Cardiac fibroblast (primary cell): Measurements from ENCODE around the gene CPAMD8.

Experiments
- DNase-seq, 2 donors: peaks; one replicate each; pipeline versions ENCODE4 v3.0.0 to v3.0.0-alpha.2; 2010; ENCODE audit warnings: low read depth in 2 of 2
- H3K4me3 ChIP-seq, 2 donors: replicated peaks in 1 of 2; 1 replicate in 1 of 2; 2 replicates in 1 of 2; pipeline ENCODE4 v1.5.1; 2011; ENCODE audit warnings: low read depth in 2 of 2, low read length in 2 of 2, mild to moderate bottlenecking in 2 of 2, moderate library complexity in 1 of 2
- TF ChIP-seq, protein P1 (sequence below): IDR thresholded peaks from one replicate; pipeline ENCODE4 v1.5.1; 2011; ENCODE audit warnings: low read depth, mild to moderate bottlenecking, low read length, inconsistent platforms

Gene CPAMD8

GRCh38 chr19:17026706-17027534, at the start of gene CPAMD8:
Gene CPAMD8, minus strand, starts transcription at chr19:17026810. Its CDS starts 168 bp downstream, at chr19:17026642.
- H3K4me3 ChIP-seq, result no peak within 1 kb of the TSS
- TF ChIP-seq, protein P1, sequence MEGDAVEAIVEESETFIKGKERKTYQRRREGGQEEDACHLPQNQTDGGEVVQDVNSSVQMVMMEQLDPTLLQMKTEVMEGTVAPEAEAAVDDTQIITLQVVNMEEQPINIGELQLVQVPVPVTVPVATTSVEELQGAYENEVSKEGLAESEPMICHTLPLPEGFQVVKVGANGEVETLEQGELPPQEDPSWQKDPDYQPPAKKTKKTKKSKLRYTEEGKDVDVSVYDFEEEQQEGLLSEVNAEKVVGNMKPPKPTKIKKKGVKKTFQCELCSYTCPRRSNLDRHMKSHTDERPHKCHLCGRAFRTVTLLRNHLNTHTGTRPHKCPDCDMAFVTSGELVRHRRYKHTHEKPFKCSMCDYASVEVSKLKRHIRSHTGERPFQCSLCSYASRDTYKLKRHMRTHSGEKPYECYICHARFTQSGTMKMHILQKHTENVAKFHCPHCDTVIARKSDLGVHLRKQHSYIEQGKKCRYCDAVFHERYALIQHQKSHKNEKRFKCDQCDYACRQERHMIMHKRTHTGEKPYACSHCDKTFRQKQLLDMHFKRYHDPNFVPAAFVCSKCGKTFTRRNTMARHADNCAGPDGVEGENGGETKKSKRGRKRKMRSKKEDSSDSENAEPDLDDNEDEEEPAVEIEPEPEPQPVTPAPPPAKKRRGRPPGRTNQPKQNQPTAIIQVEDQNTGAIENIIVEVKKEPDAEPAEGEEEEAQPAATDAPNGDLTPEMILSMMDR, result no peak
- no peak for DNase-seq

GRCh38 chr19:17075864-17076542, 49.4 kb upstream of the CPAMD8 start:
- TF ChIP-seq, protein P1, result no peak
- DNase-seq, result peak in 1 of 2 donors; percentile 28
- peak overlapping the region; percentile 93 to 97 for H3K4me3 ChIP-seq

GRCh38 chr19:17075035-17075863, 48.6 kb upstream of the CPAMD8 start, which contains the start of the genes HAUS8 and MYO9B:
Gene HAUS8, minus strand, starts transcription at chr19:17075452. Its CDS starts 30 bp downstream, at chr19:17075422.
Gene MYO9B, plus strand, starts transcription at chr19:17075777. Its CDS starts 25,941 bp downstream, at chr19:17101718.
- peak; percentile 100 for DNase-seq
- H3K4me3 ChIP-seq, result peak within 1 kb of the TSS; percentile 93 to 97
- TF ChIP-seq, protein P1, result no peak

DNA sequence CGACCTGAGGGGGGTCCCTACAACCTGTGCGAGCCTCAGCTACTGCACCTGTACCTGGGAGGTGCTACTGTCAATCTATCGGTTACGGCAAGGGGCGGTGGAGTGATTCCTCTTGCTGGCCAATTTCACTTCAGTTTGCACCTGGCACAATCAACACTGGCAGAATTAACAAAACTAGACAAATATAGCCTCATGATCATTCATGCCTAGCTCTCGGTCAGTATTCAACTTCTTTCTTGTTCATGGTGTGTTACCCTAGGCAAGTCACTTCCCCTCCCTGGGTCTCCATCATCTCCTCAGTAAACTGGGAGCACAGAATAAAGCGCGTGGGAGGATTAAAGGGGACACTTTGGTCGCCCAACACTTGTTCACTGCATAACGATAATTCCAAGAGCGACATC, 48.0 kb upstream of the CPAMD8 start:
- peak overlapping the region; percentile 73 to 88 for H3K4me3 ChIP-seq
- TF ChIP-seq, protein P1, result no peak
- DNase-seq, result no peak

DNA sequence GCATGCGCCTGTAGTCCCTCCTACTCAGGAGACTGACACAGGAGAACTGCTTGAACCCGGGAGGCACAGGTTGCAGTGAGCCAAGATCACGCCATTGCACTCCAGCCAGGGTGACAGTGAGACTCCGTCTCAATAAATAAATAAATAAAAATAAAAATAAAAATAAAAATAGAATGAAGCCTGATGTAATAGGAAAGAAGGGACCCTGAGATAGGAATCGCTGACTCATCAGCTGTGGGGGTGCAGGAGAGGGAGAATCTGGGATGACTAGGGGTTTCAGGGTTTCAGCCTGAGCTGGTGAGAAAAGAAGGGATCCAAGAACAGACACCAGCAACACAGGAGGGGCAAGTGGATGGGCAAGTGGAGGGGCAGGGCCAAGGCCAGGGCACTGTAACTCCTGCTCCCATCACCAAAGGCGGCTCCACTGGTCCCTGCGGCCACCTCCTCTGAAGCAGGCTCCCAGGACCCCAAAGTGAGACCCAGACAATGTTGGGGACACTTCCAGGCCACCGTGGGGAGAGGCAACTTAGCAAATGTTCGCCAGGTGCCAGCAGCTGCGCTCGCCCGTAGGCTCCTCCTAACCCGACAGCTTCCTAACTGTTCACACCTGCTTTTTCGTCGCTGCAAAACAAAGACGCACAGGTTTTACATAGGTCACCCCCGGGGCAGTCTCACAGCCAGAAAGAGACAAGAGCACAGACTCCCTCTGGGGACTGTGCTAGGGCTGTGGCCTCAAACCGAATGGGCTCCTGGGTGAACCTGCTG, 47.4 kb upstream of the CPAMD8 start:
- no peak for DNase-seq
- TF ChIP-seq, protein P1, result no peak
- peak overlapping the region; percentile 73 to 88 for H3K4me3 ChIP-seq

DNA sequence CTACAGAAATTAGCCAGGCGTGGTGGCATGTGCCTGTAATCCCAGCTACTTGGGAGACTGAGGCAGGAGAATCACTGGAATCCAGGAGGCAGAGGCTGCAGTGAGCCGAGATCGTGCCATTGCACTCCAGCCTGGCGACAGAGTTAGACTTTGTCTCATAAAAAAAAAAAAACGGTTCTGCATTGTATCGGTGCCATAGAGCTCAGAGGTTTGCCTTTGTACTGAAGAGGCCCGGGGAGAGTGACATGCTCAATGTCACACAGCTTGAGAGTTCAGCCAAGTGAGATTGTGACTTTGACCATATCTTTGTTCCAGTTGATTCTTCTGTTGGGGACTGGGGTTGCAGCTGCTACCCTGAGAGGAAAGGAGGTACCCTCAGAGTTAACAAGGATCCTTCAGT, 44.3 kb upstream of the CPAMD8 start:
- DNase-seq, result no peak
- TF ChIP-seq, protein P1, result no peak
- no peak overlapping the region for H3K4me3 ChIP-seq
